ENCODE measurements around the gene SYNJ1.
A peak's percentile ranks its signal among the peaks of the same experiment; 100 is the strongest.

SYNJ1 gene

GRCh38 chr21:32710987-32711386 is 16.8 kb downstream of the SYNJ1 start:
- H3K4me3 ChIP-seq (ENCODE audit: low read length) = no peak overlapping the region
- TF ChIP-seq CTCF (IDR thresholded peaks at IDR 0.05; ENCODE audit: insufficient read depth, low read depth, low read length, missing control alignments) = no peak
- DNase-seq (ENCODE audit: low read depth) = no peak

- no peak overlapping the region for H3K4me3 ChIP-seq (ENCODE audit: low read length)
- TF ChIP-seq CTCF (IDR thresholded peaks at IDR 0.05; ENCODE audit: insufficient read depth, low read depth, low read length, missing control alignments) = no peak
- DNase-seq (ENCODE audit: low read depth) = no peak
Measured at GRCh38 chr21:32710069-32710784, 17.6 kb downstream of the SYNJ1 start.

- no peak for TF ChIP-seq CTCF (IDR thresholded peaks at IDR 0.05; ENCODE audit: insufficient read depth, low read depth, low read length, missing control alignments)
- no peak for DNase-seq (ENCODE audit: low read depth)
- H3K4me3 ChIP-seq (ENCODE audit: low read length) = no peak overlapping the region
Measured at GRCh38 chr21:32708069-32708468, 19.7 kb downstream of the SYNJ1 start.

GRCh38 chr21:32705901-32706300 is 21.9 kb downstream of the SYNJ1 start:
- no peak for DNase-seq (ENCODE audit: low read depth)
- H3K4me3 ChIP-seq (ENCODE audit: low read length) = no peak overlapping the region
- no peak for TF ChIP-seq CTCF (IDR thresholded peaks at IDR 0.05; ENCODE audit: insufficient read depth, low read depth, low read length, missing control alignments)

GRCh38 chr21:32705139-32705538 is 22.7 kb downstream of the SYNJ1 start:
- DNase-seq (ENCODE audit: low read depth) = no peak
- no peak overlapping the region for H3K4me3 ChIP-seq (ENCODE audit: low read length)
- TF ChIP-seq CTCF (IDR thresholded peaks at IDR 0.05; ENCODE audit: insufficient read depth, low read depth, low read length, missing control alignments) = no peak

- TF ChIP-seq CTCF (IDR thresholded peaks at IDR 0.05; ENCODE audit: insufficient read depth, low read depth, low read length, missing control alignments) = no peak
- peak; percentile 63 for DNase-seq (ENCODE audit: low read depth)
- no peak overlapping the region for H3K4me3 ChIP-seq (ENCODE audit: low read length)
Measured at GRCh38 chr21:32702702-32703101, 25.1 kb downstream of the SYNJ1 start.
